Right atrium auricular region (tissue), 2 donors: ENCODE measurements around the gene PRR35. TPM values are rescaled to one million over a fixed set of nuclear protein-coding genes. Genes with fewer than 3 reads are reported as not detected.
A peak's percentile ranks its signal among the peaks of the same experiment; 100 is the strongest.

Experiments
- DNase-seq: peaks from one replicate; pipeline ENCODE4 v3.0.0-alpha.2; 2019; ENCODE audit warnings: low spot score
- H3K27ac ChIP-seq, 2 donors: fragments of 200-600 bp; sonication (generic); 1 replicate in 1 of 2; 2 replicates in 1 of 2; pipeline ENCODE4 v1.5.1; 2016 to 2019
- H3K27me3 ChIP-seq, 2 donors: fragments of 200-600 bp; sonication (generic); one replicate each; pipeline versions ENCODE4 v1.5.1 to v1.6.0; 2017 to 2019
- H3K36me3 ChIP-seq: fragments of 200-600 bp; sonication (generic); one replicate; pipeline ENCODE4 v1.5.1; 2016
- H3K4me1 ChIP-seq, 2 donors: fragments of 200-600 bp; sonication (generic); one replicate each; pipeline versions ENCODE4 v1.5.1 to v1.6.0; 2017 to 2019
- H3K4me3 ChIP-seq, 2 donors: fragments of 200-600 bp; sonication (generic); 1 replicate in 1 of 2; 2 replicates in 1 of 2; pipeline ENCODE4 v1.5.1; 2017 to 2019; ENCODE audit warnings: mild to moderate bottlenecking in 1 of 2, moderate library complexity in 1 of 2
- H3K9me3 ChIP-seq, 2 donors: fragments of 200-600 bp; sonication (generic); one replicate each; pipeline ENCODE4 v1.5.1; 2019
- CTCF ChIP-seq, 2 donors: fragments of 200-600 bp; sonication (generic); IDR thresholded peaks; one replicate each; pipeline ENCODE4 v1.5.1; 2019; ENCODE audit warnings: antibody characterized with exemption in 2 of 2
- total RNA-seq, 2 donors: library from RNA; depleted of rRNA; stranded (reverse); fragments of >200 nt; gene quantifications; one replicate each; pipeline ENCODE4 v1.1.0, GENCODE V29; 2016

Gene PRR35
- total RNA-seq, 2 donors from 2014 or later: not detected

- Histone ChIP-seq H3K27me3 (no peaks in the 10 kb centered on the region), H3K27ac (peak overlapping the region; percentile 96 to 98), H3K9me3 (no peaks in the 10 kb centered on the region), H3K4me1 (peaks cover 0 to 46% of the 10 kb centered on the region in 2 donors), H3K36me3 (no peaks in the 10 kb centered on the region), H3K4me3 (peak overlapping the region; percentile 60 to 79)
- DNase-seq: peak; percentile 70
- TF ChIP-seq CTCF (IDR thresholded peaks at IDR 0.05): no peak
Measured at GRCh38 chr16:526181-527014, 33.8 kb upstream of the PRR35 start.

- peak; percentile 86 for DNase-seq
- Histone ChIP-seq H3K27ac (peak within 1 kb of the TSS; percentile 96 to 98), H3K4me3 (peak within 1 kb of the TSS; percentile 60 to 79), H3K9me3 (no peaks in the 10 kb centered on the region), H3K36me3 (no peaks in the 10 kb centered on the region), H3K4me1 (peaks cover 0 to 46% of the 10 kb centered on the region in 2 donors), H3K27me3 (no peaks in the 10 kb centered on the region)
- peak in 1 of 2 donors; percentile 8 for TF ChIP-seq CTCF (IDR thresholded peaks at IDR 0.05)
Measured at GRCh38 chr16:527015-527903, 32.9 kb upstream of the PRR35 start, which contains the start of gene CAPN15. CAPN15 (plus strand) TSS chr16:527712; CDS start chr16:546839, 19,127 bp downstream.

- H3K27ac ChIP-seq: peak overlapping the region; percentile 63 to 71
- DNase-seq: peak; percentile 67
- no peaks in the 10 kb centered on the region for H3K9me3 ChIP-seq
- H3K4me3 ChIP-seq: peak overlapping the region; percentile 60 to 79
- no peak for TF ChIP-seq CTCF (IDR thresholded peaks at IDR 0.05)
- peaks cover 0 to 49% of the 10 kb centered on the region in 2 donors for H3K4me1 ChIP-seq
- no peaks in the 10 kb centered on the region for H3K36me3 ChIP-seq
- H3K27me3 ChIP-seq: no peaks in the 10 kb centered on the region
Measured at GRCh38 chr16:528111-529011, 31.8 kb upstream of the PRR35 start.

GRCh38 chr16:529012-529575, 31.1 kb upstream of the PRR35 start:
- no peak for DNase-seq
- Histone ChIP-seq H3K4me3 (peak overlapping the region; percentile 60 to 79), H3K27ac (peak overlapping the region; percentile 63 to 71), H3K36me3 (no peaks in the 10 kb centered on the region), H3K9me3 (no peaks in the 10 kb centered on the region), H3K4me1 (peaks cover 0 to 55% of the 10 kb centered on the region in 2 donors), H3K27me3 (no peaks in the 10 kb centered on the region)
- TF ChIP-seq CTCF (IDR thresholded peaks at IDR 0.05): no peak
